Stimulated activated CD4-positive, alpha-beta T cell treated with anti-CD3 and anti-CD28 coated beads, Interleukin-2, amount 100 ng/mL, for 4 hours (primary cell): Measurements from ENCODE around the gene PLAGL2.

Experiments used
- DNase-seq: peaks from one replicate; pipeline ENCODE4 v3.0.0-alpha.2; 2020; ENCODE audit warnings: low read depth

PLAGL2 gene

GRCh38 chr20:32149566-32150170 lies 57.9 kb downstream of the PLAGL2 start:
- DNase-seq: no peak

- DNase-seq: no peak
Measured at GRCh38 chr20:32144898-32145662, 62.5 kb downstream of the PLAGL2 start.

- no peak for DNase-seq
Measured at GRCh38 chr20:32142991-32143390, 64.6 kb downstream of the PLAGL2 start.
